VCaP (cell line): Measurements from ENCODE around the gene PDE4A.

ENCODE experiments used
- H3K27ac ChIP-seq: fragments of 450-650 bp; 2 replicates; pipeline ENCODE4 v1.5.1; 2017
- TF ChIP-seq, protein P1 (sequence below): fragments of 450-650 bp; conservative IDR thresholded peaks from 2 replicates; pipeline ENCODE4 v1.5.1; 2017; ENCODE audit warnings: mild to moderate bottlenecking, moderate library complexity

PDE4A gene

GRCh38 chr19:10518444-10519361 is 98.4 kb downstream of the PDE4A start:
- TF ChIP-seq, protein P1, sequence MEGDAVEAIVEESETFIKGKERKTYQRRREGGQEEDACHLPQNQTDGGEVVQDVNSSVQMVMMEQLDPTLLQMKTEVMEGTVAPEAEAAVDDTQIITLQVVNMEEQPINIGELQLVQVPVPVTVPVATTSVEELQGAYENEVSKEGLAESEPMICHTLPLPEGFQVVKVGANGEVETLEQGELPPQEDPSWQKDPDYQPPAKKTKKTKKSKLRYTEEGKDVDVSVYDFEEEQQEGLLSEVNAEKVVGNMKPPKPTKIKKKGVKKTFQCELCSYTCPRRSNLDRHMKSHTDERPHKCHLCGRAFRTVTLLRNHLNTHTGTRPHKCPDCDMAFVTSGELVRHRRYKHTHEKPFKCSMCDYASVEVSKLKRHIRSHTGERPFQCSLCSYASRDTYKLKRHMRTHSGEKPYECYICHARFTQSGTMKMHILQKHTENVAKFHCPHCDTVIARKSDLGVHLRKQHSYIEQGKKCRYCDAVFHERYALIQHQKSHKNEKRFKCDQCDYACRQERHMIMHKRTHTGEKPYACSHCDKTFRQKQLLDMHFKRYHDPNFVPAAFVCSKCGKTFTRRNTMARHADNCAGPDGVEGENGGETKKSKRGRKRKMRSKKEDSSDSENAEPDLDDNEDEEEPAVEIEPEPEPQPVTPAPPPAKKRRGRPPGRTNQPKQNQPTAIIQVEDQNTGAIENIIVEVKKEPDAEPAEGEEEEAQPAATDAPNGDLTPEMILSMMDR, result no peak
- H3K27ac ChIP-seq, result no peak overlapping the region
